AG08396 (cell line): ENCODE data around the gene CREB1.

Experiments used
- DNase-seq: peaks from one replicate; pipeline ENCODE4 v3.0.0; 2012; ENCODE audit warnings: low spot score, mixed read lengths

Gene CREB1

GRCh38 chr2:207543272-207543671 lies 13.5 kb downstream of the CREB1 start:
- no peak for DNase-seq

- no peak for DNase-seq
These were observed 17.1 kb downstream of the CREB1 start for GRCh38 chr2:207546822-207547221.

GRCh38 chr2:207549145-207549544 lies 19.4 kb downstream of the CREB1 start:
- no peak for DNase-seq

GRCh38 chr2:207558079-207558491 lies 28.3 kb downstream of the CREB1 start:
- DNase-seq: peak; percentile 31

- DNase-seq: no peak
These were observed 31.8 kb downstream of the CREB1 start for GRCh38 chr2:207561386-207562080.

GRCh38 chr2:207565736-207566500 lies 36.2 kb downstream of the CREB1 start:
- no peak for DNase-seq

- DNase-seq: no peak
These were observed 37.9 kb downstream of the CREB1 start for GRCh38 chr2:207567671-207568070.

- DNase-seq: no peak
These were observed 41.6 kb downstream of the CREB1 start for GRCh38 chr2:207571370-207571769.

GRCh38 chr2:207584952-207585351 lies 55.2 kb downstream of the CREB1 start:
- no peak for DNase-seq

- DNase-seq: no peak
These were observed 57.5 kb downstream of the CREB1 start for GRCh38 chr2:207587305-207587704.

- no peak for DNase-seq
These were observed 59.4 kb downstream of the CREB1 start for GRCh38 chr2:207589143-207589542.

GRCh38 chr2:207593277-207593676 lies 63.5 kb downstream of the CREB1 start:
- no peak for DNase-seq

GRCh38 chr2:207594264-207594663 lies 64.5 kb downstream of the CREB1 start:
- DNase-seq: no peak

GRCh38 chr2:207594731-207595130 lies 65.0 kb downstream of the CREB1 start:
- DNase-seq: no peak

- DNase-seq: no peak
These were observed 69.9 kb downstream of the CREB1 start for GRCh38 chr2:207599636-207600035.

GRCh38 chr2:207600231-207600630 lies 70.5 kb downstream of the CREB1 start:
- no peak for DNase-seq

- DNase-seq: no peak
These were observed 72.0 kb downstream of the CREB1 start for GRCh38 chr2:207601774-207602173.

- no peak for DNase-seq
These were observed 73.7 kb downstream of the CREB1 start for GRCh38 chr2:207603486-207603885.

GRCh38 chr2:207606399-207606798 lies 76.6 kb downstream of the CREB1 start:
- no peak for DNase-seq

GRCh38 chr2:207606829-207607228 lies 77.1 kb downstream of the CREB1 start:
- DNase-seq: no peak

GRCh38 chr2:207612714-207613113 lies 83.0 kb downstream of the CREB1 start:
- no peak for DNase-seq

GRCh38 chr2:207614824-207615223 lies 85.1 kb downstream of the CREB1 start:
- no peak for DNase-seq

GRCh38 chr2:207616185-207616584 lies 86.4 kb downstream of the CREB1 start:
- DNase-seq: peak; percentile 36
